ENCODE results near the gene APLP2. TPM values are rescaled to one million over a fixed set of nuclear protein-coding genes. Genes with fewer than 3 reads are reported as not detected.

APLP2 gene
- total RNA-seq, 1 experiment from 2014 or later, result 447 TPM

Other genes with a start within 250 kb of the APLP2 start
- 26.4 and 27.4 TPM in 2 replicates for gene NFRKB, start 174.3 kb upstream of the APLP2 start, total RNA-seq (2022)
- 5.0 and 8.1 TPM in 2 replicates for gene PRDM10, start 67.1 kb upstream of the APLP2 start, total RNA-seq (2022)
- gene ST14, start 89.9 kb downstream of the APLP2 start, total RNA-seq (2022), result 153 and 174 TPM in 2 replicates
- 23.6 and 29.7 TPM in 2 replicates for gene ZBTB44, start 245.0 kb downstream of the APLP2 start, total RNA-seq (2022)

Data from Calu3 (cell line).